ENCODE measurements around the gene RRAGD.

RRAGD gene

DNA sequence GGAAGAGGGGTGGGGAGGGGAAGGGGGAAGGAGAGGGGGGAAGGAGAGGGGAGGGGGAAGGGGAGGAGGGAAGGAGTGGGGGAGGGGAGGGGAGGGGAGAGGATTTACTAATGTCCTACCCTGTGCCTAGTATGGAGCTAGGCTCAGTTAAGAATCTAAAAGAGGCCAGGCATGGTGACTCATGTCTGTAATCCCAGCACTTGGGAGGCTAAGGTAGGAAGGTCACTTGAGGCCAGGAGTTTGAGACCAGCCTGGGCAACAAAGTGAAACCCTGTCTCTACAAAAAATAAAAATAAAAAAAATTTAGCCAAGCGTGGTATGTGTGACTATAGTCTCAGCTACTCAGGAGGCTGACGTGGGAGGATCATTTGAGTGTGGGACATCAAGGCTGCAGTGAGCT lies 72.5 kb downstream of the RRAGD start:
- DNase-seq = no peak

DNA sequence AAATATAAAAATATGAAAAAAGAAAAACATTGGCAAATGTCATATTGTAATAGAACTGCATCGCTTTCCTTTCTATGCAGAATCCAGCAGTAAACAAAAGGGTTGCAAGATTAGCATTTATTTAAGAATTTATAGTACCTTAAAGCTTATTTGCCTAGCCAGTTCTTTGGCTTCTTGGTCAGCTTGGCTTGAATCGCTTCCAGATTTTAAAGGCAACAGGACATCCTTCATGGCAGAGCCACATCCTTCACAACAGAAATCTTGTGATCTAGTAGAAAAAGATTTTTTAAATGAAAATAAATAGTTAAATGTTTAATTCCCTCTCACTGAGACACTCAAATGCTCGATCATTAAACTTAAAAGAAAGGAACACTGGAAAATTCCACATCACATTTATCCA lies 76.9 kb downstream of the RRAGD start:
- no peak for DNase-seq

DNA sequence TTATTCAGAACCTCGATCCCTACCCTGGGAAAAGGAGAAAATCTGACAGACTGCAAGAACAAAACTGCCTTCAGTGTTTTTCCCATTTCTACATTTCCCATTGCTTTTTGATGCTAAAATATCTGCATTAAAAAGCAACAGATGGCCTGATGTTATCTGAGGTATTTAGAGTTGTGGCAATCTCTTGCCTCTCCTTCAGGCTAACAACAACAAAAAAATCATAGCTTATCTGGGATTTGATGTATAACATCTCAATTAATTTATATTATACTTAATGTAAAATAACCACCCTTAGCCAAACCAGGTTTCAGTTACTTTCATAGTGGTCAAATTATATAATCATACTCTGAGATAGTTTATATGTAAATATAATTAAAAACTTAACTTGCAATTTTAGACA lies 81.2 kb downstream of the RRAGD start:
- no peak for DNase-seq

DNA sequence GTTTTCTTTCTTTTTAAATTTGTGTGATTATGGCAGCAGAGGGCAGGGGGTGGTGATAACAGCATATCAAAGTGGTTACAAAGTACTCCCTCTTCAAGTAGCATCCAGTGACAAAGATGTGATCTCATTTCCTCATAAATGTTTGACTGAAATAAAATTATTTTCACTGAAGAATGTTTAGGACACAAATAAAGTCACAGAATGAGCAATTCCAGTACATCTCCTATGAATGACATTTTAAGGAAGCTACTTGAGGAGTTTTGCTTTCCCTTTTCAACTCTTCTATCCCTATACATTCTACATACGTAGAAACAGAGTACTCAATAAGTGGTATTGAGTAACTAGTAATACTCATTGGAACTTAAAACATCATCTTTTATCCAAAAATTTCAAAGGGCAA lies 83.1 kb downstream of the RRAGD start:
- no peak for DNase-seq

DNA sequence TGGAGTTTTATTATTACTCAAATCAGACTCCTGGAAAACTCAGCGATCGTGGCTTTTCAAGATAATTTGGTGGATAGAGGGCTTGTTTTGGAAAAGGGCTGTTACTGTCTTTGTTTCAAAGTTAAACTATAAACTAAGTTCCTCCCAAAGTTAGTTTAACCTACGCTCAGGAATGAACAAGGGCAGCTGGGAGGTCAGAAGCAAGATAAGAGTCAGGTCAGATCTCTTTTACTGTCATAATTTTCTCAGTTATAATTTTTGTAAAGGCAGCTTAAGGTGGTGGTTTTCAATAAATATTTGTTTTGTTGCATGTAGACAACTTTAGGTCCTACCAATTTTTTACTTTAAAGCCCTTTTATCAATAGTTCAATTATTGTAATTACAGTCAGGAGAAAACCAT lies 87.8 kb downstream of the RRAGD start:
- DNase-seq = no peak

DNA sequence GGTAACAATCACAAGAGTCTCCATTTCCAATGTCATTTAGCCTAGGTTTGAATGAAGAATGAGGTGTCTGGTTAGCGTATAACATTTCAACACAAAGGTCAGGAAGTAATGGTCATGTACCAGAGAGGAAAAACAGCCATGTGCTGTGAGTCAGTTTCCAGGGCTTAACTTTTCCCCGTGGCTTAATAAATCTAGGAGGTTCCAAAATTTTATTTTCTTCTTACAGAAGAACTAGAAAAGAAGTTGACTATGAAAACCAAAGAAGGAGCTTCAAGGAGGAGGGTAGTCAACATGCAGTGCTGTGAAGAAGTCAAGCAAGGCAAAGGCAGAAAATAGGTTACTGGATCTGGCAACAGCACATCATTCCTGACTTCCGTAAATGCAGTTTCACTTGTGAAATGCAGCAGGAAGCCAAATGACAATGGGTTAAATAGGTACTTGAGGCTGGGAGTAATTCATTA lies 88.5 kb downstream of the RRAGD start:
- no peak for DNase-seq

DNA sequence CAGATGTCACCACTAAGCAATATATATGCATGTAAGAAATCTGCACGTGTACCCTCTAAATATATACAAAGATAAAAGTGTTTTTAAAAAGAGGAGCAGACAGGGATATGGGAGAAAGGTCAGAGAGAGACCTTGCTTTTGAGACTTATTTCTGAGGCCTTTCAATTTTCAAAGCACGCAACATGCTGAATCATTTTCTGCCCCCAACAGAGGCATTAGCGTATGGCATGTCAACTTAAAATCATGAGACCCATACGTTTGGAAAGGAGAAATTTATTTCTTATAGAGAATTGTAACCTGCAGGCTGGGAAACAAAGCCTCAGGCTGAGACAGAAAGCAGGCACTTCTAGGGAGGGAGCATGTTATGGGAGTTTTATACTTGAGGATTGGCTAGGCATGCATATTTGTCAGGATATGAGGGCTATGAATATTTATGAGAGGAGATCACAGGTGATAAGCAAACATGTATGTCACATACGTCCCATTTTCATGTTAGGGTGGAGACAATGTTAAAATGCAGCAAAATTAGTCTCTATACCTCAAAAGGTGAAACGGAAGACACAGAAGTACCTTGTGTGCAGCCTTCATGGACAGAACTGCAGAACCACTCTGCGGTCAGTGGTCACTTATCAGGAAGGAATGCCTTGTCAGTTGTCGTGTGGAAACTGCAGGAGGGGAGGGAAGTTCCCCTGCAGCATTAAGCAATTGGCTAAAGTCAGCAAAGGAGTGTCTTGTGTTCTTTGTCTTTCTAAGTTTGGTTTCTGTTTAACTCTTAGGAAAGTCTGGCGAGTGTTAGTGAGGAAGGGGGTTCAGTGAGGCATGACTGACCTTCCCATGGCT lies 90.7 kb downstream of the RRAGD start:
- no peak for DNase-seq

DNA sequence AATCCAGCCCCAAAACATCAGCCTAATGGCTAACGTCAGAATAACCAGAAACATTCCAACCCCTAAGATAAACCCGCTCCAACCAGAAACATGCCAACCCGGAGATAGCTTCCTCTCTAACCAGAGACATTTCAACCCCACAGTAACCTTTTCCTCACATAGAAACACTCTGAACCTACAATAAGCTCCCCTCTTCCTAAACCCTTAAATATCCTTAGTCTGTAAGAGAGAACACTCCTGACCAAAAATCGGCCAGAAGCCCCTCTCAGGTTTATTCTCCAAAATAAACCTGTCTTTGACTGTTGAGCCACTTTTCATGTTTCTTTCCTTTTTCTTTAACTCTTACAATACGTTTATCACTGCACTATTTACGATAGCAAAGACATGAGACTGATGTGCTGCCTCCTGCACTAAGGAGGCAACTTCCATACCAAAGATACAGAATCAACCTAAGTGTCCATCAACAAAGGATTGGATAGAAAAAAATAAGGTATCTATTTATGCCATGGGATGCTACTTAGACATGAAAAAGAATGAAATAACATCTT lies 92.0 kb downstream of the RRAGD start:
- no peak for DNase-seq

DNA sequence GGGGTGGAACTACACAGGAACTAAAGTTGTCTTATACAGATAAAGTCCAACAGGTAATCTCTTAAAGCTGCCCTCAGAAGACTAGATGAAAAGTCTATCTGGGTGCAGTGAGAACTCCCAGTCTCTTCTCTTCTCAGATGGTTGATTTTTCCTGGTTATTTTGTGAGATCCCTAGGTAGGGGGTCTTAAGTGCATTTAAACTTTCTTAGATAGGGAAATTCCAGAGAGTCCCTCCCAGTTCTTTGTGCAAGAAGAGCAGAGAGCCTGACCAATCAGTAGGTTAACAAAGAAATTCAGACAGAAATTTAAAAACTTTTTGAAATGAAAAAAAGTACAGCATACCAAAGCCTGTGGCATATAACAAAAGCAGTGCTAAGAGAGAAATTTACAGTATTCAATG lies 95.0 kb downstream of the RRAGD start:
- DNase-seq = no peak

DNA sequence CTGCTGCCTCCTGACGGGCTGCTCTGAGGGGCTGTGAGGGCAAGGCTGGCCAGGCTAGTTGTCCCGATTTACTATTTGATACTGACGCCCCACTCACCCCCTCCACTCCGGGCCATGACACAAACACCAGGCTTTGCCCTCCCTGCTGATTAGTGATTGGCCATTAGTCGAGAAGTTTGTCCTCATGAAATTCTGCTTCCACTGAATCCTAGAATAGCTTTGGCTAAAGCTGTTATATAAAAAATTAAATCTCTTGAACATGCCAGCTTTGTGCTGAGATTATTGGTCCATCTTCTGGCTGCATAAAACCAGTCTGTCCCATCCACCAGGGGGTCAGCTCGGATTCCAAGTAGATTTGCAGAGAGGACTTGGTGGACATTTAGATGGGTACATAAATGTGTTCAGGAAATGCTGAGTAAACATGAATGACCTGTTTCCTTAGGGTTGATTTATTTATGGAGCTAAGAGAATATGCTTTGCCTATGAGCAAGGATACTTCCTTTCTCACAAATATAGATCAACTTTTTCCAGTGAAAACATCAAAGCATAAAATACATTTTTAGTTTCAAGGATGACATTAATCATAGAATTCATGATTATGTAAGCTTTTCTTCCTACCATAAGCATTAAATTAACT lies 96.7 kb downstream of the RRAGD start, which contains the start of gene GABRR2:
Gene GABRR2 (minus strand): TSS at position 51 of the 637 bp plus-strand sequence. CDS start 134 bp downstream, outside the sequence.
- DNase-seq = no peak

DNA sequence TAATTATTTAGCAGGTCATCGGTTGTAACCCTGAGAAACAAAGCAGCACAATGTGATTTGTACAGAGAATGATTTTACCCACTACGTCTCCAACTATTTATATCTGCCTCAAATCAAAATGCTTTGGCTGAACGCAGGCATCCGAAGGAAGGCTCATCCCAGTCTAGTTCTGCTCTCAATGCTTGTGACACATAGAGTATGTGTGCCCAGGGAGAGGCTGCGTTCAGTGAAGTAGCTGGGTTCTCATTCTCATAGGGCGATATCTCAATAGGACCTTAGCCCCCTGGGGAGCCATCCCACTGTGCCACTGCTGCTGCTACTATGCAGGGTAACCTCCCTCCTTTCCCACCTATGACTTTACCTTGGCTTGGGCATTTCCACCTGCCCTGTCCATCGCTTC lies 97.4 kb downstream of the RRAGD start:
- DNase-seq = no peak
